ENCODE measurements around the gene POLR1D. TPM values are rescaled to one million over a fixed set of nuclear protein-coding genes. Genes with fewer than 3 reads are reported as not detected.

The POLR1D gene
- total and polyA plus RNA-seq, 2 experiments from 2014 or later: 177 to 197 TPM

DNA sequence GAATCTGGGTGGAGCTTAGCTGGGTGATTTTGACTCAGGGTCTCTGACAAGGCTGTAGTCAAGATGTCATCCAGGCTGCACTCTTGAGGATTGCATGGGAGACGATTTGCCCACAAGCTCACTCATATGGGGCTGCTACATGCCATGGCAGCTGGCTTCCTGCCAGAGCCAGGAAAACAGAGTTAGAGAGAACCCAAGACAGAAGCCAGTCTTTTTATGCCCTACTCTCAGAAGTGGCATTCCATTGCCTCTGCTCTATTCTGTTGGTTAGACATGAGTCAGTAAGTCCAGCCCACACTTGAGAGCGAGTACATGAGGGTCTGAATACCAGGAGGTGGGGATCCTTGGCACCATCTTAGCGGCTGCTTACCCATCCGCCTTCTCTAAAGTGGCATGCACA is 9.5 kb downstream of the POLR1D start (continued):
- TF ChIP-seq, protein P1, sequence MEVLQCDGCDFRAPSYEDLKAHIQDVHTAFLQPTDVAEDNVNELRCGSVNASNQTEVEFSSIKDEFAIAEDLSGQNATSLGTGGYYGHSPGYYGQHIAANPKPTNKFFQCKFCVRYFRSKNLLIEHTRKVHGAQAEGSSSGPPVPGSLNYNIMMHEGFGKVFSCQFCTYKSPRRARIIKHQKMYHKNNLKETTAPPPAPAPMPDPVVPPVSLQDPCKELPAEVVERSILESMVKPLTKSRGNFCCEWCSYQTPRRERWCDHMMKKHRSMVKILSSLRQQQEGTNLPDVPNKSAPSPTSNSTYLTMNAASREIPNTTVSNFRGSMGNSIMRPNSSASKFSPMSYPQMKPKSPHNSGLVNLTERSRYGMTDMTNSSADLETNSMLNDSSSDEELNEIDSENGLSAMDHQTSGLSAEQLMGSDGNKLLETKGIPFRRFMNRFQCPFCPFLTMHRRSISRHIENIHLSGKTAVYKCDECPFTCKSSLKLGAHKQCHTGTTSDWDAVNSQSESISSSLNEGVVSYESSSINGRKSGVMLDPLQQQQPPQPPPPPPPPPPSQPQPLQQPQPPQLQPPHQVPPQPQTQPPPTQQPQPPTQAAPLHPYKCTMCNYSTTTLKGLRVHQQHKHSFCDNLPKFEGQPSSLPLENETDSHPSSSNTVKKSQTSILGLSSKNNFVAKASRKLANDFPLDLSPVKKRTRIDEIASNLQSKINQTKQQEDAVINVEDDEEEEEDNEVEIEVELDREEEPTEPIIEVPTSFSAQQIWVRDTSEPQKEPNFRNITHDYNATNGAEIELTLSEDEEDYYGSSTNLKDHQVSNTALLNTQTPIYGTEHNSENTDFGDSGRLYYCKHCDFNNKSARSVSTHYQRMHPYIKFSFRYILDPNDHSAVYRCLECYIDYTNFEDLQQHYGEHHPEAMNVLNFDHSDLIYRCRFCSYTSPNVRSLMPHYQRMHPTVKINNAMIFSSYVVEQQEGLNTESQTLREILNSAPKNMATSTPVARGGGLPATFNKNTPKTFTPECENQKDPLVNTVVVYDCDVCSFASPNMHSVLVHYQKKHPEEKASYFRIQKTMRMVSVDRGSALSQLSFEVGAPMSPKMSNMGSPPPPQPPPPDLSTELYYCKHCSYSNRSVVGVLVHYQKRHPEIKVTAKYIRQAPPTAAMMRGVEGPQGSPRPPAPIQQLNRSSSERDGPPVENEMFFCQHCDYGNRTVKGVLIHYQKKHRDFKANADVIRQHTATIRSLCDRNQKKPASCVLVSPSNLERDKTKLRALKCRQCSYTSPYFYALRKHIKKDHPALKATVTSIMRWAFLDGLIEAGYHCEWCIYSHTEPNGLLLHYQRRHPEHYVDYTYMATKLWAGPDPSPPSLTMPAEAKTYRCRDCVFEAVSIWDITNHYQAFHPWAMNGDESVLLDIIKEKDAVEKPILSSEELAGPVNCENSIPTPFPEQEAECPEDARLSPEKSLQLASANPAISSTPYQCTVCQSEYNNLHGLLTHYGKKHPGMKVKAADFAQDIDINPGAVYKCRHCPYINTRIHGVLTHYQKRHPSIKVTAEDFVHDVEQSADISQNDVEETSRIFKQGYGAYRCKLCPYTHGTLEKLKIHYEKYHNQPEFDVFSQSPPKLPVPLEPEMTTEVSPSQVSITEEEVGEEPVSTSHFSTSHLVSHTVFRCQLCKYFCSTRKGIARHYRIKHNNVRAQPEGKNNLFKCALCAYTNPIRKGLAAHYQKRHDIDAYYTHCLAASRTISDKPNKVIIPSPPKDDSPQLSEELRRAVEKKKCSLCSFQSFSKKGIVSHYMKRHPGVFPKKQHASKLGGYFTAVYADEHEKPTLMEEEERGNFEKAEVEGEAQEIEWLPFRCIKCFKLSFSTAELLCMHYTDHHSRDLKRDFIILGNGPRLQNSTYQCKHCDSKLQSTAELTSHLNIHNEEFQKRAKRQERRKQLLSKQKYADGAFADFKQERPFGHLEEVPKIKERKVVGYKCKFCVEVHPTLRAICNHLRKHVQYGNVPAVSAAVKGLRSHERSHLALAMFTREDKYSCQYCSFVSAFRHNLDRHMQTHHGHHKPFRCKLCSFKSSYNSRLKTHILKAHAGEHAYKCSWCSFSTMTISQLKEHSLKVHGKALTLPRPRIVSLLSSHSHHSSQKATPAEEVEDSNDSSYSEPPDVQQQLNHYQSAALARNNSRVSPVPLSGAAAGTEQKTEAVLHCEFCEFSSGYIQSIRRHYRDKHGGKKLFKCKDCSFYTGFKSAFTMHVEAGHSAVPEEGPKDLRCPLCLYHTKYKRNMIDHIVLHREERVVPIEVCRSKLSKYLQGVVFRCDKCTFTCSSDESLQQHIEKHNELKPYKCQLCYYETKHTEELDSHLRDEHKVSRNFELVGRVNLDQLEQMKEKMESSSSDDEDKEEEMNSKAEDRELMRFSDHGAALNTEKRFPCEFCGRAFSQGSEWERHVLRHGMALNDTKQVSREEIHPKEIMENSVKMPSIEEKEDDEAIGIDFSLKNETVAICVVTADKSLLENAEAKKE (CRISPR knock-in tag; IDR thresholded peaks at IDR 0.05): no peak
- TF ChIP-seq ZNF114 (CRISPR knock-in tag; IDR thresholded peaks at IDR 0.05): no peak
- no peak for TF ChIP-seq JUNB (IDR thresholded peaks at IDR 0.05; ENCODE audit: unreplicated experiment)

DNA sequence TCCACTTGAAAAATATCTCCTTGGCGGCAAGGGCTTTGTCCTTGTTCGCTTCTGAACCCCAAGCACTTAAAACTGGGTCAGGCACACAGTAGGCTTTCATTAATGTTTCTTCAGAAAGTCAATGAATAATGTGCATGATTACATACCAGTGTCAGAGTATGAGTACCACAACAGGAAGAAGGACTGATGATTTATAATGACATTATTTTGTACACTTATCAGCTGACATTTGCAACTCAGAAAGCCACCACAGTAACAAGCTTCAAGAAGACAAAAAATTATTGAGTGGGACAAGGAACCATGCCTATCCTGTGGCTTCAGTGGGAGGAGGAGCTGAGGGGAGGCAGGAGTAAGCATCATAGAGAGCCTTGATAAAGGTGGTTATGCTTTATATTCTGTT is 10.0 kb downstream of the POLR1D start:
- Histone ChIP-seq H3K79me2 (replicated peaks; ENCODE audit: insufficient read depth) (peaks cover 80% of the 10 kb centered on the region), H3K36me3 (ENCODE audit: insufficient read depth) (no peaks in the 10 kb centered on the region; the same call in 1 of the 2 replicates), H3K9me2 (ENCODE audit: insufficient read depth) (no peaks in the 10 kb centered on the region), H3K27me3 (ENCODE audit: insufficient read depth) (no peaks in the 10 kb centered on the region), H3K27ac (ENCODE audit: low read depth) (no peak overlapping the region), H3F3A (replicated peaks; ENCODE audit: low read depth) (peaks cover 3% of the 10 kb centered on the region; the same call in 1 of the 2 replicates), H3K4me3 (no peak overlapping the region), H2AFZ (no peak overlapping the region), H4K20me1 (replicated peaks; ENCODE audit: insufficient read depth) (peaks cover 20% of the 10 kb centered on the region), H3K4me1 (ENCODE audit: insufficient read depth) (no peaks in the 10 kb centered on the region), H3K4me2 (no peak overlapping the region)
- ATAC-seq (no peak), DNase-seq (ENCODE audit: low spot score) (no peak)
- peaks cover 2% of the 10 kb centered on the region for H3K27me3 Mint-ChIP-seq (ENCODE audit: insufficient read depth, low read depth, poor library complexity)
- no peak for TF ChIP-seq REST (IDR thresholded peaks at IDR 0.05; ENCODE audit: unreplicated experiment)
- TF ChIP-seq ZNF114 (CRISPR knock-in tag; IDR thresholded peaks at IDR 0.05): no peak
- TF ChIP-seq JUNB (IDR thresholded peaks at IDR 0.05; ENCODE audit: unreplicated experiment): no peak
- TF ChIP-seq NANOG (IDR thresholded peaks at IDR 0.05; ENCODE audit: borderline replicate concordance): no peak
- no peak for TF ChIP-seq ZNF331 (CRISPR knock-in tag; IDR thresholded peaks at IDR 0.05; ENCODE audit: low read depth)
- no peak for TF ChIP-seq EZH2 (IDR thresholded peaks at IDR 0.05; ENCODE audit: low read depth, unreplicated experiment)
- TF ChIP-seq, protein P2, sequence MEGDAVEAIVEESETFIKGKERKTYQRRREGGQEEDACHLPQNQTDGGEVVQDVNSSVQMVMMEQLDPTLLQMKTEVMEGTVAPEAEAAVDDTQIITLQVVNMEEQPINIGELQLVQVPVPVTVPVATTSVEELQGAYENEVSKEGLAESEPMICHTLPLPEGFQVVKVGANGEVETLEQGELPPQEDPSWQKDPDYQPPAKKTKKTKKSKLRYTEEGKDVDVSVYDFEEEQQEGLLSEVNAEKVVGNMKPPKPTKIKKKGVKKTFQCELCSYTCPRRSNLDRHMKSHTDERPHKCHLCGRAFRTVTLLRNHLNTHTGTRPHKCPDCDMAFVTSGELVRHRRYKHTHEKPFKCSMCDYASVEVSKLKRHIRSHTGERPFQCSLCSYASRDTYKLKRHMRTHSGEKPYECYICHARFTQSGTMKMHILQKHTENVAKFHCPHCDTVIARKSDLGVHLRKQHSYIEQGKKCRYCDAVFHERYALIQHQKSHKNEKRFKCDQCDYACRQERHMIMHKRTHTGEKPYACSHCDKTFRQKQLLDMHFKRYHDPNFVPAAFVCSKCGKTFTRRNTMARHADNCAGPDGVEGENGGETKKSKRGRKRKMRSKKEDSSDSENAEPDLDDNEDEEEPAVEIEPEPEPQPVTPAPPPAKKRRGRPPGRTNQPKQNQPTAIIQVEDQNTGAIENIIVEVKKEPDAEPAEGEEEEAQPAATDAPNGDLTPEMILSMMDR (conservative IDR thresholded peaks at IDR 0.05; ENCODE audit: low read depth in 2 of 2): no peak
- TF ChIP-seq, protein P3, sequence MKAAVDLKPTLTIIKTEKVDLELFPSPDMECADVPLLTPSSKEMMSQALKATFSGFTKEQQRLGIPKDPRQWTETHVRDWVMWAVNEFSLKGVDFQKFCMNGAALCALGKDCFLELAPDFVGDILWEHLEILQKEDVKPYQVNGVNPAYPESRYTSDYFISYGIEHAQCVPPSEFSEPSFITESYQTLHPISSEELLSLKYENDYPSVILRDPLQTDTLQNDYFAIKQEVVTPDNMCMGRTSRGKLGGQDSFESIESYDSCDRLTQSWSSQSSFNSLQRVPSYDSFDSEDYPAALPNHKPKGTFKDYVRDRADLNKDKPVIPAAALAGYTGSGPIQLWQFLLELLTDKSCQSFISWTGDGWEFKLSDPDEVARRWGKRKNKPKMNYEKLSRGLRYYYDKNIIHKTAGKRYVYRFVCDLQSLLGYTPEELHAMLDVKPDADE (IDR thresholded peaks at IDR 0.05): no peak
- no peak overlapping the region for H3K27ac Mint-ChIP-seq
- H3K9me3 Mint-ChIP-seq: no peaks in the 10 kb centered on the region
- peaks cover 2% of the 10 kb centered on the region; the same call in 2 of the 3 replicates for H3K4me1 Mint-ChIP-seq
- H3K4me3 Mint-ChIP-seq: no peak overlapping the region
- H3K36me3 Mint-ChIP-seq (ENCODE audit: low read depth): peaks cover 3% of the 10 kb centered on the region; the same call in 2 of the 3 replicates

All from GM23338 (cell line).